ENCODE measurements around the gene STK10.

The STK10 gene

GRCh38 chr5:172140120-172140519 lies 47.9 kb downstream of the STK10 start:
- no peak overlapping the region for H2AFZ ChIP-seq (ENCODE audit: low read depth)
- TF ChIP-seq CTCF (conservative IDR thresholded peaks at IDR 0.05; ENCODE audit: low read depth, low read length): no peak
- no peaks in the 10 kb centered on the region for H3K4me1 ChIP-seq (ENCODE audit: low read depth, poor library complexity, severe bottlenecking)
- H4K20me1 ChIP-seq (ENCODE audit: insufficient read depth): no peaks in the 10 kb centered on the region
- H3K36me3 ChIP-seq (ENCODE audit: insufficient read depth): no peaks in the 10 kb centered on the region
- H3K27me3 ChIP-seq (ENCODE audit: insufficient read depth, low read depth): no peaks in the 10 kb centered on the region
- H3K4me2 ChIP-seq: no peak overlapping the region
- H3K9ac ChIP-seq: no peak overlapping the region
- no peaks in the 10 kb centered on the region for H3K79me2 ChIP-seq (ENCODE audit: insufficient read depth, low read depth)
- H3K4me3 ChIP-seq (IDR thresholded peaks at IDR 0.05; ENCODE audit: insufficient read depth, low read depth, low read length): no peak overlapping the region
- no peak overlapping the region for H3K27ac ChIP-seq

- no peaks in the 10 kb centered on the region for H3K36me3 ChIP-seq (ENCODE audit: insufficient read depth)
- no peaks in the 10 kb centered on the region for H4K20me1 ChIP-seq (ENCODE audit: insufficient read depth)
- no peak overlapping the region for H3K9ac ChIP-seq
- no peak overlapping the region for H3K4me2 ChIP-seq
- H3K27me3 ChIP-seq (ENCODE audit: insufficient read depth, low read depth): no peaks in the 10 kb centered on the region
- H3K27ac ChIP-seq: no peak overlapping the region
- no peaks in the 10 kb centered on the region for H3K79me2 ChIP-seq (ENCODE audit: insufficient read depth, low read depth)
- H3K4me1 ChIP-seq (ENCODE audit: low read depth, poor library complexity, severe bottlenecking): no peaks in the 10 kb centered on the region
- H3K4me3 ChIP-seq (IDR thresholded peaks at IDR 0.05; ENCODE audit: insufficient read depth, low read depth, low read length): no peak overlapping the region
- no peak overlapping the region for H2AFZ ChIP-seq (ENCODE audit: low read depth)
- TF ChIP-seq CTCF (conservative IDR thresholded peaks at IDR 0.05; ENCODE audit: low read depth, low read length): no peak
Measured at GRCh38 chr5:172137046-172137445, 51.0 kb downstream of the STK10 start.

GRCh38 chr5:172133359-172134029 lies 54.5 kb downstream of the STK10 start:
- H2AFZ ChIP-seq (ENCODE audit: low read depth): no peak overlapping the region
- no peak for TF ChIP-seq CTCF (conservative IDR thresholded peaks at IDR 0.05; ENCODE audit: low read depth, low read length)
- no peak overlapping the region for H3K4me3 ChIP-seq (IDR thresholded peaks at IDR 0.05; ENCODE audit: insufficient read depth, low read depth, low read length)
- H4K20me1 ChIP-seq (ENCODE audit: insufficient read depth): no peaks in the 10 kb centered on the region
- no peaks in the 10 kb centered on the region for H3K4me1 ChIP-seq (ENCODE audit: low read depth, poor library complexity, severe bottlenecking)
- no peaks in the 10 kb centered on the region for H3K79me2 ChIP-seq (ENCODE audit: insufficient read depth, low read depth)
- H3K4me2 ChIP-seq: no peak overlapping the region
- no peaks in the 10 kb centered on the region for H3K27me3 ChIP-seq (ENCODE audit: insufficient read depth, low read depth)
- no peak overlapping the region for H3K27ac ChIP-seq
- no peaks in the 10 kb centered on the region for H3K36me3 ChIP-seq (ENCODE audit: insufficient read depth)
- H3K9ac ChIP-seq: no peak overlapping the region

- Histone ChIP-seq H3K36me3 (ENCODE audit: insufficient read depth) (no peaks in the 10 kb centered on the region), H4K20me1 (ENCODE audit: insufficient read depth) (no peaks in the 10 kb centered on the region), H3K4me1 (ENCODE audit: low read depth, poor library complexity, severe bottlenecking) (no peaks in the 10 kb centered on the region), H3K4me3 (IDR thresholded peaks at IDR 0.05; ENCODE audit: insufficient read depth, low read depth, low read length) (no peak overlapping the region), H3K79me2 (ENCODE audit: insufficient read depth, low read depth) (no peaks in the 10 kb centered on the region), H3K27ac (no peak overlapping the region), H3K4me2 (no peak overlapping the region), H3K27me3 (ENCODE audit: insufficient read depth, low read depth) (no peaks in the 10 kb centered on the region), H3K9ac (no peak overlapping the region), H2AFZ (ENCODE audit: low read depth) (no peak overlapping the region)
- no peak for TF ChIP-seq CTCF (conservative IDR thresholded peaks at IDR 0.05; ENCODE audit: low read depth, low read length)
Measured at GRCh38 chr5:172131690-172132089, 56.3 kb downstream of the STK10 start.

All from KMS-11 (cell line).